ENCODE measurements around the gene TTC14. TPM values are rescaled to one million over a fixed set of nuclear protein-coding genes. Genes with fewer than 3 reads are reported as not detected.

The TTC14 gene
- total RNA-seq, 4 donors from 2014 or later: 67.7 to 81.3 (median 71.4) TPM

- no peaks in the 10 kb centered on the region for H3K36me3 ChIP-seq
- no peak overlapping the region for H3K4me3 ChIP-seq (replicated peaks in 1 of 3)
- intact Hi-C loops (cut with DNase I): no loop called here
- no peak overlapping the region for H3K27ac ChIP-seq
- no peaks in the 10 kb centered on the region for H3K4me1 ChIP-seq
- no peak for TF ChIP-seq POLR2A (IDR thresholded peaks at IDR 0.05)
- TF ChIP-seq CTCF (IDR thresholded peaks at IDR 0.05): no peak
- WGBS, 2 donors: 59 to 73% methylated on average over 4 of the region's 4 CpGs
- H3K27me3 ChIP-seq: no peaks in the 10 kb centered on the region
- H3K9me3 ChIP-seq: no peaks in the 10 kb centered on the region
- DNase-seq: no peak
Observed at GRCh38 chr3:180656406-180656805, 54.4 kb downstream of the TTC14 start.

GRCh38 chr3:180657094-180657493 is 55.1 kb downstream of the TTC14 start:
- Histone ChIP-seq H3K4me1 (no peaks in the 10 kb centered on the region), H3K36me3 (no peaks in the 10 kb centered on the region), H3K9me3 (no peaks in the 10 kb centered on the region), H3K27ac (no peak overlapping the region), H3K4me3 (replicated peaks in 1 of 3) (no peak overlapping the region), H3K27me3 (no peaks in the 10 kb centered on the region)
- TF ChIP-seq CTCF (IDR thresholded peaks at IDR 0.05) (no peak), POLR2A (IDR thresholded peaks at IDR 0.05) (no peak)
- no peak for DNase-seq
- 77 to 88% methylated on average over 4 of the region's 4 CpGs for WGBS, 2 donors
- intact Hi-C loops (cut with DNase I): no loop called here

Small RNA genes lying within 50 kb of the gene (small RNA-seq; reads per million reads assigned to genes)
- gene AC068298.1 (not detected), gene RNU6-486P (not detected)

Other genes starting within 250 kb of the TTC14 start
- under 1 TPM in 1 of 4 donors, not detected in 3; 0.27 TPM for gene CCDC39, start 77.3 kb downstream of the TTC14 start, total RNA-seq

All from thyroid gland (tissue), 4 donors.